Activated CD4-positive, alpha-beta T cell treated with anti-CD3 and anti-CD28 coated beads, Interleukin-2, amount 50 U/mL, for 16 hours (primary cell): Measurements from ENCODE around the gene PLXNB1.

ENCODE experiments used
- DNase-seq: peaks from one replicate; pipeline ENCODE4 v3.0.0-alpha.2; 2020

The PLXNB1 gene

DNA sequence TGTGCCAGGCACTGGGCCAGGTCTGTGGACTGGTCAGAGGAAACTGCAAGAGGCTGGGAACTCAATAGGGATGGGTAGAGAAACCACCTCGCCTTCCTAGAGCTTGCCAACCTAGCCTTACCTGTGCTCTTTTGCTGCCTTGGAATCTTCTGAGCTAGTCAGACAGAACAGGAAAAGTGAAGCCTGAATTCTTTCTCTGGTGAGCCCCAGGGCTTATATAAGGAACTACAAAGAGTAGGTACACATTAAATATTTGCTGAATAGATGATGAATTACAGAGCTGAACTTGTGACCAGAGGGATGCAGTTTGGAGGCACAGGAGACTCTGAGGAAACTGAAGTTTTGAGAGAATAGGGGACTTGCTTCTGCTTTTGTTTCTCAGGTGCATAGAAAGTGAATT is 73.5 kb downstream of the PLXNB1 start:
- DNase-seq: no peak

DNA sequence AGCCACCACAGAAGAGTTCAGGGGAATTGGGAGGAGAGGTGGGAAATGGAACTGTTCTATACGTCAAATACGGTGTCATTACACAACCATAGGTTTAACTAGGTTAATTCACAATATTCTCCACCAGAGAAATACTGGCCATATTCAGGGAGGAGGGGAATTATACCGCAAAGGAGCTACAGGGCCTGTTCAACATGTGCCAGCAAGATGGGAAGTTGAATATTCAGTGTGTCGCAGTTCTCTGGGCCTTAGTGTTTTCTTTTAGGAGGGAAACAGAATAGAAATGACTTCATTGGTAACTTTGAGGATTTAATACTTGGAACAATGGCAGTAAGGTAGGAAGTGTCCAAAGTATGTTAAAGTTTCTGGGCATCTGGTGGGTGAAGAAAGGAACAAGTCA is 75.9 kb downstream of the PLXNB1 start:
- DNase-seq: no peak
